ENCODE measurements around the gene RNF181. TPM values are rescaled to one million over a fixed set of nuclear protein-coding genes. Genes with fewer than 3 reads are reported as not detected.

The RNF181 gene
- total and polyA plus RNA-seq, 2 of the 13 experiments (the other 11 are each of a cell fraction or from before 2014, with no cell fraction given) = 224 to 578 TPM

GRCh38 chr2:85611705-85612587 is 16.4 kb downstream of the RNF181 start, which contains the start of gene C2orf68 (continued):
- TF ChIP-seq ZKSCAN1 (IDR thresholded peaks at IDR 0.05; ENCODE audit: low read length) (no peak), THAP11 (CRISPR knock-in tag; IDR thresholded peaks at IDR 0.05) (peak; percentile 94), ERF (CRISPR knock-in tag; IDR thresholded peaks at IDR 0.05) (peak; percentile 99), CBX2 (IDR thresholded peaks at IDR 0.05; ENCODE audit: low read depth, low read length) (no peak), CBX2 (CRISPR knock-in tag; IDR thresholded peaks at IDR 0.05; ENCODE audit: low read depth) (0 out of 2 replicates have a peak, but pooled peaks have one; percentile 86), ZNF337 (CRISPR knock-in tag; IDR thresholded peaks at IDR 0.05; ENCODE audit: borderline replicate concordance, low read depth) (0 out of 2 replicates have a peak, but pooled peaks have one; percentile 25), PRPF4 (IDR thresholded peaks at IDR 0.05; ENCODE audit: low read depth, low read length, poor library complexity, severe bottlenecking) (peak; percentile 74), ZNF784 (CRISPR knock-in tag; IDR thresholded peaks at IDR 0.05; ENCODE audit: borderline replicate concordance) (no peak), CENPBD1 (CRISPR knock-in tag; IDR thresholded peaks at IDR 0.05; ENCODE audit: borderline replicate concordance, low read depth) (peak; percentile 81; the same call in 1 of the 2 replicates), ZNF235 (CRISPR knock-in tag; IDR thresholded peaks at IDR 0.05; ENCODE audit: borderline replicate concordance) (peak; percentile 95; the same call in 1 of the 2 replicates), KLF6 (CRISPR knock-in tag; IDR thresholded peaks at IDR 0.05) (peak; percentile 97), RBM22 (optimal IDR thresholded peaks at IDR 0.05; ENCODE audit: low read length) (no peak), ZNF451 (CRISPR knock-in tag; IDR thresholded peaks at IDR 0.05) (no peak; the same call in 1 of the 2 replicates), ZNF17 (CRISPR knock-in tag; IDR thresholded peaks at IDR 0.05) (no peak), ZBTB7B (CRISPR knock-in tag; IDR thresholded peaks at IDR 0.05) (peak; percentile 37; the same call in 1 of the 2 replicates), ZNF484 (CRISPR knock-in tag; IDR thresholded peaks at IDR 0.05; ENCODE audit: borderline replicate concordance, low read depth) (no peak), ZSCAN20 (CRISPR knock-in tag; IDR thresholded peaks at IDR 0.05; ENCODE audit: borderline replicate concordance) (no peak; the same call in none of the 2 replicates), STAT5B (CRISPR knock-in tag; IDR thresholded peaks at IDR 0.05) (no peak; the same call in 1 of the 2 replicates), ZNF556 (CRISPR knock-in tag; IDR thresholded peaks at IDR 0.05; ENCODE audit: borderline replicate concordance) (peak; percentile 62), RFX3 (CRISPR knock-in tag; IDR thresholded peaks at IDR 0.05) (no peak), MIER3 (CRISPR knock-in tag; IDR thresholded peaks at IDR 0.05; ENCODE audit: borderline replicate concordance) (no peak), KLF11 (CRISPR knock-in tag; IDR thresholded peaks at IDR 0.05) (peak; percentile 94), ZNF367 (CRISPR knock-in tag; IDR thresholded peaks at IDR 0.05; ENCODE audit: borderline replicate concordance) (0 out of 2 replicates have a peak, but pooled peaks have one; percentile 46), TEF (CRISPR knock-in tag; IDR thresholded peaks at IDR 0.05) (no peak), ZBTB38 (CRISPR knock-in tag; IDR thresholded peaks at IDR 0.05) (peak; percentile 89), IKZF5 (CRISPR knock-in tag; IDR thresholded peaks at IDR 0.05) (peak; percentile 92), MAF1 (CRISPR knock-in tag; IDR thresholded peaks at IDR 0.05; ENCODE audit: borderline replicate concordance) (0 out of 2 replicates have a peak, but pooled peaks have one; percentile 87), ZNF777 (CRISPR knock-in tag; IDR thresholded peaks at IDR 0.05) (peak; percentile 99), MZF1 (CRISPR knock-in tag; IDR thresholded peaks at IDR 0.05; ENCODE audit: borderline replicate concordance) (no peak; the same call in 1 of the 2 replicates)
